Activated CD8-positive, alpha-beta memory T cell treated with anti-CD3 and anti-CD28 coated beads, Interleukin-2, amount 50 U/mL, for 24 hours (primary cell): ENCODE data around the gene SCD5.
"Not testable (repeated sequence)": the region's sequence is repeated elsewhere in the genome, so short reads cannot be mapped to it uniquely, and the experiment has no call there.

ENCODE experiments used
- DNase-seq: peaks from one replicate; pipeline ENCODE4 v3.0.0-alpha.2; 2020; ENCODE audit errors: extremely low read depth

Gene SCD5

DNA sequence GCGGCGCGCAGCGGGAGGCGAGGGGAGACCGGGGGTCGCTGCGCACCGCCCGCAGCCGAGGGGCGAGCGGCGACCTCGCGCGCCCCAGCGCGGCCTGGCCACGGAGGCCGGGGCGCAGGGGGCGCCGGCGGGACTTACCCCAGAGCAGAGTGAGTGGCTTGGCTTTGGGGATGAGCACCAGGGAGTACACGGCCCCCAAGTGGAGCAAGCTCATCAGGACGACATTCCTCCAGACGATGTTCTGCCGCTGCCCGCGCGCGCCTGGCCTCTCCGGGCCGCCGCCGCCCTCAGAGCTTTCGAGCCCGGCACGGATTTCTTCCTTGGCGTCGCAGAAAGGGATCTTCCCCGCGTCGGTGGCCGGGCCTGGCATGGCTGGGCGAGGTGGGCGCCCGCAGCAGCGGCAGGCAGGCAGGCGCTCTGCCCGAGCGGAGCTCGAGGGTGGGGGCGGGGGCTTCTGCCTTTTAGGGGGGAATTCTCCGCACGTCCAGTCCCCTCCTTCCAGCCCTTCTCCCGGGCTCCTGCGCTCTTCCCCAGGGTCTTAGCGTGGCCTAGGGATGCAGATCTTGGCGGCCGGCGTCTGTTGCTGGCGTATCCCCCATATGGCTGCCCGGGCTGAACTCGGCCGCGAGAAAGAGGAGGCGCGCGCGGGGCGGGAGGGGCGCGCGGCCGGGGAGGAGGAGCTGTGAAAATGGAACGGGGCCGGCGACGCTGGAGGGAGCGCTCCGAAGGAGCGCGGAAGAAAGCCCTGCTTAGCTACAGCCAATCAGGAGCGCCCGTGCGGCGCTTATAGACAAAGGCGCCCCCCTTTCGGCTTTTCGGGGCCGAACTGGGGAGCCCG lies at the start of gene SCD5:
TSS of gene SCD5 (minus strand) at position 629 of the 838 bp plus-strand sequence. CDS start at position 370, 259 bp downstream.
- peak; percentile 24 for DNase-seq

DNA sequence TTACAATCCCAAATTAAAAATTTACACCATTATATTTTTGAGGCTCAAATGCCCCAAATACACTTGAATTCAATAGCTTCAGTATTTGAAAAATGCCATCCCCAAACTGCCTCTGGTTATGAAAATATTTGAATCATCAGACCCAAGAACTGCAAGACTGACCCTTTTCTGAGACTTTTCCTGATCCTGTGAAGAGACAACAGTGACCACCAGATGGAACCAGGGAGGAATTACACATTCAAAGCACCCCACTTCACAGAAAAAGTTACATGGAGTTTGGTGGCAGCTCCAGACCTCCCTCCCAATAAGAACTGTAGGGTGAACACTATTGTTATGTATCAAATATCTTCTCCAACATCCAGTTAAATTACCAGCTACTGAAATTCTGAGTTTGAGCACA lies 44.0 kb upstream of the SCD5 start:
- no peak for DNase-seq

DNA sequence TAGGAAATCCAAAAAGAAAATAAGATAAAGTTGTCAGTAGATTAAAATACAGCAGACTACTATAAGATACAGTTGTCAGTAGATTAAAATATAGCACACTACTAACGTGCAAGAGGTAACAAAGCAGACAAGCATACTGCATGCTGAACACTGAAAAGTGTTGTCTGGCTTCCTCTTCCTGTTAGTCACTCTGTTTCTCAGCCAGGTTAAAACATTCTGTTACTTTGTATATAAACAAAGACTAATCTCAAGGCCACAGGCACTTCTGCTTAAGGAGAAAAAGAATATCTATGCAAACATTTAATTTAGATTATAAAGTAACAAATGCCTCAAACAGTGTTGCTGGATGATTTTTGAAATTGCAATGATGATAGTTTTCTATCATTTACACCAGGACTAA lies 41.0 kb upstream of the SCD5 start:
- no peak for DNase-seq

GRCh38 chr4:82833696-82834313 lies 35.2 kb upstream of the SCD5 start:
- DNase-seq: no peak

DNA sequence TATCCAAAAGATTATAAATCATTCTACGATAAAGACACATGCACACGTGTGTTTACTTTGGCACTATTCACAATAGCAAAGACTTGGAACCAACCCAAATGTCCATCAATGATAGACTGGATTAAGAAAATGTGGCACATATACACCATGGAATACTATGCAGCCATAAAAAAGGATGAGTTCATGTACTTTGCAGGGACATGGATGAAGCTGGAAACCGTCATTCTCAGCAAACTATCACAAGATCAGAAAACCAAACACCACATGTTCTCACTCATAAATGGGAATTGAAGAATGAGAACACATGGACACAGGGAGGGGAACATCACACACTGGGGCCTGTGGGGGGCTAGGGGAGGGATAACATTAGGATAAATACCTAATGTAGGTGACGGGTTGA lies 34.5 kb upstream of the SCD5 start:
- not testable (repeated sequence) for DNase-seq

GRCh38 chr4:82825425-82825824 lies 26.8 kb upstream of the SCD5 start:
- no peak for DNase-seq

DNA sequence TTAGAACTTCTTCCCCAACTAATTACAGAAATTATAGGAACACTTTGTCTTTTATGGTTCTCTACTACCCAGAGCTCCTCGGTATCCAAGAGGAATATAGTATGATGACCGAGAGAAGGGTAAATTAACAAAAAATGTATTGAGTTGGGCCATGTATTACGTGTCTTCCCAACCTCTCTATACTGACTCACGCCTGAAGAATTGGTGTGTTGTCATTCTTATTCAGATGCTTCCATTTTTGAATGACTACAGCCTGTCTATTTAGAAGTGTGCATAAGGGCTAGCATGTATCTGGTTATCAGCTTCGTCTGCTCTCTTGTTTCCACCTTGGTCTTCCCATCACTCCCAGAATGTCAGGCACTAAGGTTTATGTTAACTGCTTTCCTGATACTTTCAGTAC lies 24.5 kb upstream of the SCD5 start:
- DNase-seq: no peak

DNA sequence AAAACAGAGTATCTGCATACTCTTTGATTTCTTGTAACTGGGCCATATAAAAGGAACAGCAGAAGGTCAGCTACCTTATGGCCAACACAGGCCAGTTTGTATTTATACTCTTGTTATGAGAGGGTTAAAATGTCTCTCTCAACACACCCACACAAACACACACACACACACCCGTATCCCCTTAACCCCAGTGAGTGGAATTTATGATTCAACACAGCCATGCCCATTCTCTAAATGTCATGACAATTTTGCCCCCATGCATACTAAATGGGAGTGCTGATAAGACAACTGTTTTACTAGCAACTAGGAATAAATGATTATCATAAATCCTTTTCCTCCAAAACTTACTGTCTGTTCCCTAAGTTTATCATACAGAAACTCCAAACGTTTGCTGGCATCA lies 22.1 kb upstream of the SCD5 start:
- no peak for DNase-seq

GRCh38 chr4:82818664-82819662 lies 20.4 kb upstream of the SCD5 start:
- no peak for DNase-seq

DNA sequence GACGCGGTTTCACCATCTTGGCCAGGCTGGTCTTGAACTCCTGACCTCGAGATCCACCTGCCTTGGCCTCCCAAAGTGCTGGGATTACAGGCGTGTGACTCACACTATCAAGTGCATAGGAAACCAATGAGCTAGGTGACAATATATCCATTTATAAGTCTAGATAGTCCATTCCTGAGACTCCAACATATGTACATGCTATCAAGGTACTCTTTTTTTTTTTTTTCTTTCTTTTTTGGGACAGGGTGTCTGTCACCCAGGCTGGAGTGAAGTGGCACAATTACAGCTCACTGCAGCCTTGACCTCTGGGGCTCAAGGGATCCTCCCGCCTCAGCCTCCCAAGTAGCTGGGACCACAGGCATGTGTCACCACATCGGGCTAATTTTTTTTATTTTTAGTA lies 18.3 kb upstream of the SCD5 start:
- DNase-seq: not testable (repeated sequence)

DNA sequence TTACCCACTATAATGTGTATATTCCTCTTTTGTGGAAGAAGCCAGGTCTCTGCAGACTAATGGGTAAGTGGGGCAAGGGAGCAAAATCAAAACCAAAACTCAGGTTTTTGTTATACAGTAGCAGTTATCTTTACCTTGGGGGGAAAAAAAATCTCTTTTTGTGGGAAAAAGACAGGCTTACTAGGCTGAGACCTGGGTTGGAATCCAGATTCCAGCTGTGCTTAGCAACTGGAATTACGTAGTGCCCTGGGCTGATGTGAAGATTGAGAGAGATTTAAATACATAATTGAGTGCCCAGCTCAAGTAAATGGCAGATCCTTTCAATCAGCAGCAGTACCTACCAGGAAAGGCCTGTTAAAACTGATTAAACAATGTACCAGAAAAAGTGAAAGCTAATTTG lies 15.4 kb upstream of the SCD5 start:
- DNase-seq: no peak

GRCh38 chr4:82811838-82812341 lies 13.3 kb upstream of the SCD5 start:
- DNase-seq: no peak

DNA sequence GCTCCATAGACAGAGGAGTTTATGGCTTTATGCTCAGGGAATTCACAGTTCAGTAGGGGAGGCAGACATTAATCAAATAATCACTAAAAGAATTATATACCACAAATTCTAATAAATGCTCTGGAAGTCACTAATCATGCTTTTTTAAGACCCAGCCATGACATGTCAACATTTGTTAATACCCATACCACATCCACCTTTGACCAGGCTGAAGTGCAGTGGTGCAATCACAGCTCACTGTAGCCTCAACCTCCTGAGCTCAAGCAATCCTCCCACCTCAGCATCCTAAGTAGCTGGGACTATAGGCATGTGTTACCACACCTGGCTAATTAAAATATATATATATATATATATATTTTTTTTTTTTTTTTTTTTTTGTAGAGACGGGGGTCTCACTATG lies 12.8 kb upstream of the SCD5 start:
- no peak for DNase-seq

- DNase-seq: no peak
Measured at GRCh38 chr4:82810176-82810575, 11.6 kb upstream of the SCD5 start.

- DNase-seq: no peak
Measured at GRCh38 chr4:82809619-82810018, 11.0 kb upstream of the SCD5 start.

DNA sequence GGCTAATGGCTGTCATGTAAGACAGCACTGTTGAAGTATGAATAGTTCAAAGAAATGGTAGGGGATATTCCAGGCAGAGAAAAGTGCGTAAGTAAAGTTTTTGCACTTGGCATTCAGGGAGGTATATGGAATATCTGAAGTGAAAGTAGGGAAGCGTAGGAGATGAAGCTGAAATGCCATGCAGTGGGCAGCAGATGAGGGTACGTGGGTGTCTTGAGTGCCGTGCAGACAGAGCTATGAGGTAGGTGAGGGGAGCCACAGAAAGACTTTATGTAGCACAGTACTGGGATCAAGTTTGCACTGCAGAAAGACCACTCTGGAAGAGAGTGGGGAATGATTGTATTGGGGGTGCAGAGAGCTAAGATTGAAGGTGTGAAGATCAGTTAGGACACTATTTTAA lies 5.2 kb upstream of the SCD5 start:
- no peak for DNase-seq

- DNase-seq: no peak
Measured at GRCh38 chr4:82802911-82803310, 4.3 kb upstream of the SCD5 start.

DNA sequence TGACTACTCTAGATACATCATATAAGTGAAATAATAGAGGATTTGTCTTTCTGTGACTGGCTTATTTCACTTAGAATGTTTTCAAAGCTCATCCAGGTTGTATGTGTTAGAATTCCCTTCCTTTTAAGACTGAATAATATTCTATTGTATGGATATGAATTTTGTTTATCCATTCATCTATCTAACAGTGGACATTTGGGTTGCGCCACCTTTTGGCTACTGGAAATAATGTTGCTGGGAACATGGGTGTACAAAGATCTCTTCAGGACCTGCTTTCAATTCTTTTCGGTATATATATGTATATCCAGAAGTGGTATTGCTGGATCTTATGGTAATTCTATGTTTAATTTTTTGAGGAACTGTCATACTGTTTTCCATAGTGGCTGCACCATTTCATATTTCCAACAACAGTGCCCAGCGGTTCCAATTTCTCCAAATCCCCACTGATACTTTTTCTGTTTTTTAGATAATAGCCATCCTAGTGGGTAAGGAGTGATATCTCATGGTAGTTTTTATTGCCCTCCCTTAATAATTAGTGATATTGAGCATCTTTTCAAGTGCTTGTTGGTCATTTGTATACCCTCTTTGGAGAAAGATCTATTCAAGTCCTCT lies 3.4 kb upstream of the SCD5 start:
- DNase-seq: no peak

- no peak for DNase-seq
Measured at GRCh38 chr4:82799006-82799881, 648 bp upstream of the SCD5 start.

GRCh38 chr4:82797405-82798111 lies 1.0 kb downstream of the SCD5 start:
- no peak for DNase-seq
